EH (cell line): Measurements from ENCODE around the gene PLCL1.
"Not testable (repeated sequence)": the region's sequence is repeated elsewhere in the genome, so short reads cannot be mapped to it uniquely, and the experiment has no call there.

Experiments used
- DNase-seq: peaks from one replicate; pipeline ENCODE4 v3.0.0-alpha.2; 2015; ENCODE audit warnings: low read depth

PLCL1 gene

DNA sequence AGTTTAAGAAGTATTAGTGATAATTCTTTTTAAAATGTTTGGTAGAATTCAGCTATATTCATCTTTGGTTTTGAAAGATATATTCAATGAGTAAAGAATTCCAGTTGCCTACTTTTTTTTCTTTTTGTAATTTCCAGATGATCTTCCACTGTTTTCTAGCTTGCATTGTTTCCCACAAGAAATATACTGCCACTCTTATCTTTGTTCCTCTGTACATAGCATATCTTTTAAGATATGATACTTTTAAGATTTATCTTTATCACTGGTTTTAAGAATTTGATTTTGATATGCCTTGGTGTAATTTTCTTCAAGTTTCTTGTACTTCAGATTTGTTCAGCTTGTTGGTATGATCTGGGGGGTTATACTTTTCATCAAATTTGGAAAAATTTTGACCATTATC is 374.4 kb downstream of the PLCL1 start:
- DNase-seq: no peak

DNA sequence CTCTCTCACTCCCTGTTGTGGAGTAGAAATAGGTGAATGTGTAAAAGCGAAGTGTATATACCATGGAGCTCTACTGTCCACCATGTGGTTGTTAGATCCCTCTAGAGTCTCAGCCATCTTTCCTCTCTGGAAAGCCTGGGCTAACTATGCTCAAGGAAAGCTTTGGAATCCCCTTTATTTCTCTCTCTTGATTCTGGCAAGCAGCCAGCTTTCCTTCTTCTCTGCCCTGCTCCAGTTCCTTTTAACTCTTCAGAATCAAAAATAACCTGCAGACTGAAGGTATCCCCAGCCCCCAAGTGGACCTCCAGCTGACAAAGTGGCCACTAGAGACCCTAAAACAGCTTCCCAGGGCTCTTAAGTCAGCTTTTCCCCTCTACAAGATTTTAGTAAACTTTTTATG is 381.9 kb downstream of the PLCL1 start:
- DNase-seq: no peak

DNA sequence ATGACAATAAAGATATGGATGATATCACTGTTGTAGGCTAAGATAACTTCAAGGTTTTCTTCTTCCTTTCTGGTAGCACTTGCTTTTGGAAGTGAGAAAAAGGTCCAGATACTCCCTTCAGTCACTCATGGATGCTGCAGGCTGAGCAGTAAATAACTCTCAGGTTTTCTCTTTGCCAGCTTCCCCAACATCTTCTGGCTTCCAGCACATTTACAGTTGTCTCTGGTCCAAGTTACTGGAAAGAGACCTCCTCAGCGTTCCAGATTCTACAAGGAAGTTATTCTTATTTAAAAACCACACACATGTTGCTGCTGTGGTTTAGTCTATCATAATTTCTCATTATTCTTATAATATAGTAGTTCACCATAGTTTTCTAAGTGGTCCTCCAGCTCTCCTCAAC is 383.4 kb downstream of the PLCL1 start:
- DNase-seq: no peak

DNA sequence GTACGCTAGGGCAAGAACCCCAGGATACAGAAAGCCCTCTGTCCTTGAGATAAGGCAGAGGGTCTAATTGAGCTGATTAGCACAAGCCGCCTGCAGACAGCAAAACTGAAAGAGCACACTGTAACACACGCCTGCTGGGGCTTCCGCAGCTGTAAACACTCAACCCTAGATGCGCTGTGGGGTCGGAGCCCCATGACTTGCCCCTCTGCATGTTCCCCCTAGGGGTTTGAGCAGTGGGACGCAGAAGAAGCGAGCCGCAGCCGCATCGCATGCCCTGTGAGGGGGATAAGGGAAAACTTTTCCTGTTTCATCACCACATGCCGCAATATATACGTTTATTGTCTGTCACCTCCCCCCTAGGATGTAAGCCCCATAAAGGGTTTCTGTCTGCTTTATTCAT is 384.6 kb downstream of the PLCL1 start:
- DNase-seq: no peak

DNA sequence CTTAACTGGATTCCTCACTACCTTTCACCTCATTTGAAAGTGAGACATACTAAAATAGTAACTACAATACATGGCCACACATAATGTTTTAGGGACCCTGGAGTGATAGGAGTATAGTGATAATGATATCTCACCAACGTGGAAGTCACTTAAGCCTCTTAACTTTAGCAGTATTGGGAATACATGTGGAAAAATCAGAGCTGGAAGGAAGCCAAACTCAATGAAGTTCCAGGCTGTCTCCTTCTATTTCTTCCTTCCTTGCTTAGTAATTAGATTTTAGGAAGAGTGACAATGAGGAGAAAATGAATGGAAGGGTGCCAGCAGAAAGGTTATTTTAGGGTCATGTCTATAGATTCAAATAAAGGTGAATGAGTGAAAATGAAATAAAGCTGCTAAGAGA is 387.3 kb downstream of the PLCL1 start:
- DNase-seq: no peak

DNA sequence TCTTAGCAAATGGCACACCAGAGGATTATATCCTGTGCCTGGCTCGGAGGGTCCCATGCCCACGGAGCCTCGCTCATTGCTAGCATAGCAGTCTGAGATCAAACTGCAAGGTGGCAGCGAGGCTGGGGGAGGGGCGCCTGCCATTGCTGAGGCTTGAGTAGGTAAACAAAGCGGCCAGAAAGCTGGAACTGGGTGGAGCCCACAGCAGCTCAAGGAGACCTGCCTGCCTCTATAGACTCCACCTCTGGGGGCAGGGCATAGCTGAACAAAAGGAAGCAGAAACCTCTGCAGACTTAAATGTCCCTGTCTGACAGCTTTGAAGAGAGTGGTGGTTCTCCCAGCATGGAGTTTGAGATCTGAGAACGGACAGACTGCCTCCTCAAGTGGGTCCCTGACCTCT is 392.2 kb downstream of the PLCL1 start:
- not testable (repeated sequence) for DNase-seq
